22Rv1 (cell line): Measurements from ENCODE around the gene PIK3R4.

ENCODE experiments used
- ZFX ChIP-seq: fragments of 450-650 bp; IDR thresholded peaks from 2 replicates; pipeline ENCODE4 v1.6.1; 2017; ENCODE audit warnings: antibody characterized with exemption, borderline replicate concordance
- TF ChIP-seq, protein P1 (sequence below): fragments of 450-650 bp; IDR thresholded peaks from 2 replicates; pipeline ENCODE4 v1.5.1; 2017; ENCODE audit warnings: mild to moderate bottlenecking

DNA sequence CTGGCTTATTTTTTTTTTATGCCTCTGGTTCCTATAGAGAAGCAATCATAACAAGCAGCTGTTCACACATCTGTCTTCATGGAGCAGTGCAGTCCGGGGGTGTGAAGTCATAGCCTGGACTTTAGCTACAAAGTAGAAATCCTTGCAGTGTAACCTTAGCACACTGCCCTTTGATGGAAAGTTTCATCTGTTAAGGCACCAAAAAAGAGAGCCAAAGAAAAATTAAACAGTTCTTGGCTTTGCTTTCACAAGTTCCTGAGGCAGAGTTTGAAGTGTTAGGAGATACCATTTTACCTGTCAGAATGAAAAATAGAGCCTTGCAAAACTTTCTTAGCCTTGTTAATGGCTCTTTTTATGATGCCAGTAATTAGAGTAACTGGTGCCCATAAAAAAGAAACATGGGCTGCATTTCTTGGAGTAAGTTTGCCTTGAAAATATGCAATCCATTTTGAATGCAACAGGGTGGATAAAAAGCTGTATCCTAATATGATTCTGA lies 84.1 kb downstream of the PIK3R4 start:
- TF ChIP-seq, protein P1, sequence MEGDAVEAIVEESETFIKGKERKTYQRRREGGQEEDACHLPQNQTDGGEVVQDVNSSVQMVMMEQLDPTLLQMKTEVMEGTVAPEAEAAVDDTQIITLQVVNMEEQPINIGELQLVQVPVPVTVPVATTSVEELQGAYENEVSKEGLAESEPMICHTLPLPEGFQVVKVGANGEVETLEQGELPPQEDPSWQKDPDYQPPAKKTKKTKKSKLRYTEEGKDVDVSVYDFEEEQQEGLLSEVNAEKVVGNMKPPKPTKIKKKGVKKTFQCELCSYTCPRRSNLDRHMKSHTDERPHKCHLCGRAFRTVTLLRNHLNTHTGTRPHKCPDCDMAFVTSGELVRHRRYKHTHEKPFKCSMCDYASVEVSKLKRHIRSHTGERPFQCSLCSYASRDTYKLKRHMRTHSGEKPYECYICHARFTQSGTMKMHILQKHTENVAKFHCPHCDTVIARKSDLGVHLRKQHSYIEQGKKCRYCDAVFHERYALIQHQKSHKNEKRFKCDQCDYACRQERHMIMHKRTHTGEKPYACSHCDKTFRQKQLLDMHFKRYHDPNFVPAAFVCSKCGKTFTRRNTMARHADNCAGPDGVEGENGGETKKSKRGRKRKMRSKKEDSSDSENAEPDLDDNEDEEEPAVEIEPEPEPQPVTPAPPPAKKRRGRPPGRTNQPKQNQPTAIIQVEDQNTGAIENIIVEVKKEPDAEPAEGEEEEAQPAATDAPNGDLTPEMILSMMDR = no peak
- TF ChIP-seq ZFX = no peak
